ENCODE measurements around the gene WDR64.
"Not testable (repeated sequence)": the region's sequence is repeated elsewhere in the genome, so short reads cannot be mapped to it uniquely, and the experiment has no call there.

The WDR64 gene

GRCh38 chr1:241654641-241655040 lies 2.6 kb downstream of the WDR64 start:
- no peak for DNase-seq (ENCODE audit: low read depth in 1 of 2, low spot score in 1 of 2)

GRCh38 chr1:241658081-241658793 lies 6.2 kb downstream of the WDR64 start:
- no peak for DNase-seq (ENCODE audit: low read depth in 1 of 2, low spot score in 1 of 2)

GRCh38 chr1:241659016-241659415 lies 6.9 kb downstream of the WDR64 start:
- DNase-seq (ENCODE audit: low read depth in 1 of 2, low spot score in 1 of 2): not testable (repeated sequence)

- DNase-seq (ENCODE audit: low read depth in 1 of 2, low spot score in 1 of 2): no peak
These were observed 8.4 kb downstream of the WDR64 start for GRCh38 chr1:241660424-241660972.

GRCh38 chr1:241666419-241666818 lies 14.3 kb downstream of the WDR64 start:
- DNase-seq (ENCODE audit: low read depth in 1 of 2, low spot score in 1 of 2): no peak

- no peak for DNase-seq (ENCODE audit: low read depth in 1 of 2, low spot score in 1 of 2)
These were observed 20.2 kb downstream of the WDR64 start for GRCh38 chr1:241672301-241672700.

- no peak for DNase-seq (ENCODE audit: low read depth in 1 of 2, low spot score in 1 of 2)
These were observed 22.8 kb downstream of the WDR64 start for GRCh38 chr1:241674805-241675384.

GRCh38 chr1:241675983-241676382 lies 23.9 kb downstream of the WDR64 start:
- no peak for DNase-seq (ENCODE audit: low read depth in 1 of 2, low spot score in 1 of 2)

- peak in 1 of 2 donors; percentile 51 for DNase-seq (ENCODE audit: low read depth in 1 of 2, low spot score in 1 of 2)
These were observed 25.1 kb downstream of the WDR64 start for GRCh38 chr1:241677201-241677600.

GRCh38 chr1:241678536-241678935 lies 26.5 kb downstream of the WDR64 start:
- no peak for DNase-seq (ENCODE audit: low read depth in 1 of 2, low spot score in 1 of 2)

- DNase-seq (ENCODE audit: low read depth in 1 of 2, low spot score in 1 of 2): no peak
These were observed 27.3 kb downstream of the WDR64 start for GRCh38 chr1:241679404-241679803.

GRCh38 chr1:241679961-241680360 lies 27.9 kb downstream of the WDR64 start:
- no peak for DNase-seq (ENCODE audit: low read depth in 1 of 2, low spot score in 1 of 2)

GRCh38 chr1:241681861-241682448 lies 29.9 kb downstream of the WDR64 start:
- DNase-seq (ENCODE audit: low read depth in 1 of 2, low spot score in 1 of 2): not testable (repeated sequence)

- DNase-seq (ENCODE audit: low read depth in 1 of 2, low spot score in 1 of 2): no peak
These were observed 30.8 kb downstream of the WDR64 start for GRCh38 chr1:241682921-241683320.

GRCh38 chr1:241684108-241684507 lies 32.0 kb downstream of the WDR64 start:
- DNase-seq (ENCODE audit: low read depth in 1 of 2, low spot score in 1 of 2): no peak

- no peak for DNase-seq (ENCODE audit: low read depth in 1 of 2, low spot score in 1 of 2)
These were observed 36.9 kb downstream of the WDR64 start for GRCh38 chr1:241688940-241689368.

- no peak for DNase-seq (ENCODE audit: low read depth in 1 of 2, low spot score in 1 of 2)
These were observed 43.4 kb downstream of the WDR64 start for GRCh38 chr1:241695246-241696171.

GRCh38 chr1:241696172-241696814 lies 44.2 kb downstream of the WDR64 start:
- no peak for DNase-seq (ENCODE audit: low read depth in 1 of 2, low spot score in 1 of 2)

GRCh38 chr1:241696815-241697639 lies 44.9 kb downstream of the WDR64 start:
- DNase-seq (ENCODE audit: low read depth in 1 of 2, low spot score in 1 of 2): no peak

GRCh38 chr1:241697640-241698018 lies 45.5 kb downstream of the WDR64 start:
- no peak for DNase-seq (ENCODE audit: low read depth in 1 of 2, low spot score in 1 of 2)
